SH-SY5Y (cell line): ENCODE results near the gene ARHGAP24.

Experiments used
- GATA2 ChIP-seq: IDR thresholded peaks from 2 replicates; pipeline ENCODE4 v1.6.1; 2011; ENCODE audit warnings: mild to moderate bottlenecking, low read depth, low read length
- GATA3 ChIP-seq: IDR thresholded peaks from 2 replicates; pipeline ENCODE4 v1.6.1; 2011; ENCODE audit warnings: low read depth, mild to moderate bottlenecking, low read length, moderate library complexity

Gene ARHGAP24

GRCh38 chr4:85474818-85475630, at the start of gene ARHGAP24:
ARHGAP24 (plus strand) TSS chr4:85475150.
- TF ChIP-seq GATA3 (no peak), GATA2 (no peak)

GRCh38 chr4:85426366-85426765, 48.6 kb upstream of the ARHGAP24 start:
- no peak for TF ChIP-seq GATA3
- no peak for TF ChIP-seq GATA2

GRCh38 chr4:85427123-85427522, 47.8 kb upstream of the ARHGAP24 start:
- TF ChIP-seq GATA3 (no peak), GATA2 (no peak)

- TF ChIP-seq GATA2 = no peak
- no peak for TF ChIP-seq GATA3
Observed at GRCh38 chr4:85430226-85430625, 44.7 kb upstream of the ARHGAP24 start.

GRCh38 chr4:85430697-85431096, 44.3 kb upstream of the ARHGAP24 start:
- TF ChIP-seq GATA2 = peak; percentile 31; the same call in 1 of the 2 replicates
- TF ChIP-seq GATA3 = no peak

- no peak for TF ChIP-seq GATA2
- no peak for TF ChIP-seq GATA3
Observed at GRCh38 chr4:85431156-85431555, 43.8 kb upstream of the ARHGAP24 start.

GRCh38 chr4:85431881-85432485, 43.0 kb upstream of the ARHGAP24 start:
- no peak for TF ChIP-seq GATA3
- TF ChIP-seq GATA2 = no peak

GRCh38 chr4:85445050-85445639, 29.8 kb upstream of the ARHGAP24 start:
- TF ChIP-seq GATA2 (no peak), GATA3 (no peak)

- no peak for TF ChIP-seq GATA2
- TF ChIP-seq GATA3 = no peak
Observed at GRCh38 chr4:85446141-85446861, 28.6 kb upstream of the ARHGAP24 start.

GRCh38 chr4:85448906-85449890, 25.8 kb upstream of the ARHGAP24 start:
- TF ChIP-seq GATA3 (peak; percentile 35; the same call in 1 of the 2 replicates), GATA2 (peak; percentile 46; the same call in 1 of the 2 replicates)

- TF ChIP-seq GATA2 (peak; percentile 16; the same call in 1 of the 2 replicates), GATA3 (no peak)
Observed at GRCh38 chr4:85452058-85452731, 22.8 kb upstream of the ARHGAP24 start.

- no peak for TF ChIP-seq GATA3
- TF ChIP-seq GATA2 = no peak
Observed at GRCh38 chr4:85455942-85456341, 19.0 kb upstream of the ARHGAP24 start.

- TF ChIP-seq GATA3 (no peak), GATA2 (no peak)
Observed at GRCh38 chr4:85457752-85458467, 17.0 kb upstream of the ARHGAP24 start.

GRCh38 chr4:85459736-85460135, 15.2 kb upstream of the ARHGAP24 start:
- TF ChIP-seq GATA3 (no peak), GATA2 (no peak)
